Measurements from ENCODE around the gene SPTLC2.

GRCh38 chr14:77529213-77529612 lies 87.2 kb downstream of the SPTLC2 start:
- no peak for TF ChIP-seq CTCF (IDR thresholded peaks at IDR 0.05)
- TF ChIP-seq POLR2A (IDR thresholded peaks at IDR 0.05) = no peak
- TF ChIP-seq EP300 (IDR thresholded peaks at IDR 0.05; ENCODE audit: low read depth) = no peak
